ENCODE results near the gene SORBS1.

- no peak for TF ChIP-seq CTCF (conservative IDR thresholded peaks at IDR 0.05; ENCODE audit: low read depth, low read length)
- TF ChIP-seq EZH2 (IDR thresholded peaks at IDR 0.05; ENCODE audit: low read length, unreplicated experiment) = no peak
- no peak for TF ChIP-seq EZH2phosphoT487 (IDR thresholded peaks at IDR 0.05; ENCODE audit: borderline replicate concordance, low read length)
These were observed 283.6 kb downstream of the SORBS1 start for GRCh38 chr10:95277614-95278013.
